Pancreas (tissue), 10 donors: ENCODE measurements around the gene MACROD2. TPM values are rescaled to one million over a fixed set of nuclear protein-coding genes. Genes with fewer than 3 reads are reported as not detected.
"Not testable (repeated sequence)": the region's sequence is repeated elsewhere in the genome, so short reads cannot be mapped to it uniquely, and the experiment has no call there.

Experiments
- ATAC-seq, 4 donors: fragments of 200-7000 bp; cut with Tn5 transposase; one replicate each; pipeline versions ENCODE4 v1.8.0 to v1.9.1; 2020; ENCODE audit warnings: mild to moderate bottlenecking in 4 of 4, moderate library complexity in 4 of 4
- DNase-seq, 6 donors: peaks; one replicate each; pipeline ENCODE4 v3.0.0-alpha.2; 2020
- FAIRE-seq: peaks from 2 replicates; lab custom pipeline; 2012; peaks lifted over from hg19 to GRCh38; lab: Jason Lieb, UNC
- H3K27ac ChIP-seq, 4 donors: fragments of 200-600 bp; sonication (generic); 1 replicate in 3 of 4; 2 replicates in 1 of 4; pipeline versions ENCODE4 v1.5.0 to v1.8.0; 2020
- H3K27me3 ChIP-seq, 4 donors: fragments of 200-600 bp; one replicate each; pipeline ENCODE4 v1.8.0; 2021
- H3K36me3 ChIP-seq, 3 donors: fragments of 200-600 bp; sonication (generic) in 1 of 3; one replicate each; pipeline versions ENCODE4 v1.5.0 to v1.8.0; 2020 to 2021
- H3K4me1 ChIP-seq, 3 donors: fragments of 200-600 bp; one replicate each; pipeline ENCODE4 v1.8.0; 2021
- H3K4me3 ChIP-seq, 4 donors: fragments of 200-600 bp; sonication (generic) in 2 of 4; one replicate each; pipeline versions ENCODE4 v1.5.0 to v1.8.0; 2020 to 2021
- H3K9me3 ChIP-seq, 4 donors: fragments of 200-600 bp; one replicate each; pipeline ENCODE4 v1.8.0; 2021
- CTCF ChIP-seq, 4 donors: fragments of 200-600 bp; sonication (generic) in 3 of 4; IDR thresholded peaks; one replicate each; pipeline versions ENCODE4 v1.5.0 to v1.8.0; 2021; ENCODE audit warnings: antibody characterized with exemption in 4 of 4
- WGBS, 2 donors: extraction: QIAGEN DNeasy Blood & Tissue Kit; methylation state at CpG; one replicate each; pipeline ENCODE4 v1.1.7; 2013; 5-methylcytosine and 5-hydroxymethylcytosine counted together
- intact Hi-C, 3 donors: fragments of 100-400 bp; cut with DNase I; formaldehyde crosslinking; loops; one replicate each; pipeline versions ENCODE4 v1.11.1 to v1.14.2; 2022
- polyA plus RNA-seq, 2 donors: library from polyadenylated mRNA; stranded (reverse); fragments of 200-250 nt; gene quantifications; one replicate each; pipeline ENCODE4 v1.2.3, GENCODE V29; 2013
- total RNA-seq, 6 donors: library from RNA; stranded (reverse); fragmentation: NEBNext Ultra II Directional in 4 of 6; extraction: Animal tissue kit (Norgen Biotek cat#: 25700) in 4 of 6; gene quantifications; one replicate each; pipeline versions ENCODE4 v1.2.1 to v1.2.4, GENCODE V29; 2021 to 2023
- donor health status: healthy with polysubstance abuse.
- donor health status: DM: no; HTN: no; CAD: no; lungs with moderate emphysema.
- donor health status: DM: no; HTN: no; CAD: no.
- donor health status: control.
- donor health status: control.
- donor health status: Bipolar disorder and iron deficiency.
- donor health status: DM: yes; HTN: yes; CAD: no.
- donor health status: DM: no; HTN: no; CAD: no.
- donor health status: DM: no; HTN: no; CAD: no.
- donor health status: DM: yes; HTN: yes; CAD: no.

MACROD2 gene
- total and polyA plus RNA-seq, 8 donors: 1.7 to 4.9 (median 2.7) TPM

DNA sequence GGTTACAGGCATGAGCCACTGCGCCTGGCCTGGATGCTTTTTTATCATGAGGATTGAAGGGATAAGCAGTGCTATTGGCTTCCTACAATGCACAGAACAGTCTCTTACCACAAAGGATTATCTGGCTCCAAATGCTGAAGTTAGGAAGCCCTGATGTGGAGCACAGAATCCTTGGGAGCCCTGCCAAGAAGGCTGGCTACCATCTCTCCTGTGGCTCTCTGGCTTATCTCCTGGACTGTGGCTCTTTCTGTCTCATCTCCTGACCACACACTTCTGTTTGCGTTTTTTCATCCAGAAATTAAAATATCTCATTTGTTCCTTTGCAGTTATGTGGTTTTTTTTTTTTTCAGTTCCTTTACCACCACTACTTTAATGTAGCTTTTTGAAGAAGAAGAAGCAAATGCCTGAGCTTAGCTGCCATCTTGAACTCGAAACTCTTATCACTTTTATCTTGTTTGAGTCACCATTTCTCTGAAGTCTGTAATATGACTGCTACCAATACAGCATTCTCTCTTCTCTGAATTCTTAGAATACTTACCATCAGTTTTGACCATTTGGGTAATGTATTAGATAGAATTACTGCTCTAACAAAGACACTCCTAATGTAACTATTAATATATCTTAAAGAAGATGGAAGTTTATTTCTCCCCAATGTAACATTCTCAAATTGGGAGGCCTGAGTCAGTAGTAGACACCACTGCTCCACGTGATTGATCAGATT lies 1533.2 kb downstream of the MACROD2 start:
- no peak overlapping the region for H3K27ac ChIP-seq
- no peaks in the 10 kb centered on the region for H3K27me3 ChIP-seq
- H3K4me3 ChIP-seq: no peak overlapping the region
- no peak for FAIRE-seq
- WGBS, 2 donors: 77 to 82% methylated on average over 4 of the region's 4 CpGs
- no peak for DNase-seq
- H3K36me3 ChIP-seq: no peaks in the 10 kb centered on the region
- no peak for TF ChIP-seq CTCF (IDR thresholded peaks at IDR 0.05)
- intact Hi-C loops: no loop called here
- H3K4me1 ChIP-seq: no peaks in the 10 kb centered on the region
- no peaks in the 10 kb centered on the region for H3K9me3 ChIP-seq
- ATAC-seq: peak in 1 of 4 donors; percentile 24

GRCh38 chr20:15535863-15536262 lies 1540.5 kb downstream of the MACROD2 start:
- Histone ChIP-seq H3K27me3 (no peaks in the 10 kb centered on the region), H3K27ac (no peak overlapping the region), H3K9me3 (no peaks in the 10 kb centered on the region), H3K4me3 (no peak overlapping the region), H3K36me3 (no peaks in the 10 kb centered on the region), H3K4me1 (no peaks in the 10 kb centered on the region)
- intact Hi-C loops: no loop called here
- DNase-seq (no peak), FAIRE-seq (no peak), ATAC-seq (no peak)
- TF ChIP-seq CTCF (IDR thresholded peaks at IDR 0.05): no peak
- WGBS, 2 donors: 77 to 81% methylated on average over 3 of the region's 3 CpGs

DNA sequence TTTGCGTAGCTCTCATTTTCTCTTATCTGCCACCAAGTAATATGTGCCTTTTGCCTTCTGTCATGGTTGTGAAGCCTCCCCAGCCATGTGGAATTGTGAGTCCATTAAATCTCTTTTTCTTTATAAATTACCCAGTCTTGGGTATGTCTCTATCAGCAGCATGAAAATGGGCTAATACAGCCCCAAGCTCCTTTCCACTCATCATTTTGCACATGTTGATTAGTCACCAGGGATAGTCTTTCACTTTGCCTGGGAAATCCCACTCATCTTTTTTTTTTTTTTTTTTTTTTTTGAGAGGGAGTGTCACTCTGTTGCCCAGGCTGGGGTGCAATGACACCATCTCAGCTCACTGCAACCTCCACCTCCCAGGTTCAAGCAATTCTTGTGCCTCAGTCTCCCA lies 1541.9 kb downstream of the MACROD2 start:
- H3K27me3 ChIP-seq, ATAC-seq, intact Hi-C loops, H3K27ac ChIP-seq, H3K36me3 ChIP-seq, DNase-seq, H3K9me3 ChIP-seq, FAIRE-seq, H3K4me1 ChIP-seq, H3K4me3 ChIP-seq: not testable (repeated sequence)
- 88 to 100% methylated on average over 1 of the region's 1 CpG for WGBS, 2 donors

DNA sequence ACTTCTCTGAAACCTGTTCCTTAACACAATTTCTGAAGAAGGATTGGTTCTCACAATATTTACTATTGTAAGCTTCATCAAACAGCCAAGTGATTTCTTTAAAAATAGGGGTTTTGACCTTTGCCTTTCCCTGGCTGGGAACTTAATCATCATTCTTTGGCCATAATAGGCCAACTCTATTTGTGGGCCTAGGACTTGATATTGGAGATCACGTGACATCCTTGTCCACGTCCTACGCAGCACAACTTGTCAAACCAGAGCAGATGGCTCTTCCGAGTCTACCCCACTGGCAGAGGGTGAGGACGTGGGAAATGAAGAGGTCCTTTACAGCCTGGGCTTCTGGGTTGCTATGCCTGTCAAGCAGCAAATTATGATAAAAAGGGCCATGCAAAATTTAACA lies 1547.3 kb downstream of the MACROD2 start:
- no peak for FAIRE-seq
- DNase-seq: no peak
- no peaks in the 10 kb centered on the region for H3K4me1 ChIP-seq
- TF ChIP-seq CTCF (IDR thresholded peaks at IDR 0.05): no peak
- no peak for ATAC-seq
- 78 to 80% methylated on average over 5 of the region's 5 CpGs for WGBS, 2 donors
- H3K4me3 ChIP-seq: no peak overlapping the region
- no peaks in the 10 kb centered on the region for H3K27me3 ChIP-seq
- H3K36me3 ChIP-seq: no peaks in the 10 kb centered on the region
- H3K27ac ChIP-seq: no peak overlapping the region
- intact Hi-C loops: no loop called here
- H3K9me3 ChIP-seq: no peaks in the 10 kb centered on the region

- Histone ChIP-seq H3K4me1 (no peaks in the 10 kb centered on the region), H3K36me3 (no peaks in the 10 kb centered on the region), H3K27ac (no peak overlapping the region), H3K9me3 (no peaks in the 10 kb centered on the region), H3K27me3 (no peaks in the 10 kb centered on the region), H3K4me3 (no peak overlapping the region)
- no peak for ATAC-seq
- intact Hi-C loops: no loop called here
- WGBS, 2 donors: 83 to 86% methylated on average over 2 of the region's 2 CpGs
- TF ChIP-seq CTCF (IDR thresholded peaks at IDR 0.05): no peak
- no peak for DNase-seq
- FAIRE-seq: no peak
These were observed 1549.4 kb downstream of the MACROD2 start for GRCh38 chr20:15544742-15545141.
